Posterior cingulate gyrus (tissue), 11 donors: Measurements from ENCODE around the gene BOLA1.
"Not testable (repeated sequence)": the region's sequence is repeated elsewhere in the genome, so short reads cannot be mapped to it uniquely, and the experiment has no call there.

Source experiments
- DNase-seq, 10 donors: peaks; one replicate each; pipeline versions ENCODE4 v3.0.0 to v3.0.0-alpha.2; 2020 to 2021; ENCODE audit warnings: mixed read lengths in 3 of 10
- intact Hi-C: fragments of 100-400 bp; cut with DNase I; formaldehyde crosslinking; loops from one replicate; pipeline ENCODE4 v1.15.1; 2023

BOLA1 gene

DNA sequence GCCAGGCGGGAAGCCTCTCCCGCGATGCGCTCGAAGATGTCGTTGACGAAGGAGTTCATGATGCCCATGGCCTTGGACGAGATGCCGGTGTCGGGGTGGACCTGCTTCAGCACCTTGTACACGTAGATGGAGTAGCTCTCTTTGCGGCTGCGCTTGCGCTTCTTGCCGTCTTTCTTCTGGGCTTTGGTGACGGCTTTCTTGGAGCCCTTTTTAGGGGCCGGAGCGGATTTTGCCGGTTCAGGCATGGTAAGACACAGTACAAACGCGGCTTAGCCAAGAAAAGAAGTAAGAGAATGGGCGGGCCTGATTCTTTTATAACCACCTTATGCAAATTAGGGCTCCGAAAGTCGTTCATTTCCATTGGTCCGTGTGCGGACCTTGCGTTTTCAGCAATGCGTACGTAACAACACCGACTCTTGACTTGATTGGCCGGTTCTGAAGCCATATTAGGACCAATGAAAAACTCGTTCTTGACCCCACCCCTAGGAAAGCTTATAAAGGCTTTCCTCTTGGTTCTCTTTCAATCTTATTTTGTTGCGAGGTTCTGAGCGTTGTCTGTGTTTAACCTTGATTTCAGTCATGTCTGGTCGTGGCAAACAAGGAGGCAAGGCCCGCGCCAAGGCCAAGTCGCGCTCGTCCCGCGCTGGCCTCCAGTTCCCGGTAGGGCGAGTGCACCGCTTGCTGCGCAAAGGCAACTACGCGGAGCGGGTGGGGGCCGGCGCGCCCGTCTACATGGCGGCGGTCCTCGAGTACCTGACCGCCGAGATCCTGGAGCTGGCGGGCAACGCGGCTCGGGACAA, 12.8 kb upstream of the BOLA1 start:
- intact Hi-C loops, result no loop called here
- DNase-seq, result peak; percentile 74 to 98 (median 84)

DNA sequence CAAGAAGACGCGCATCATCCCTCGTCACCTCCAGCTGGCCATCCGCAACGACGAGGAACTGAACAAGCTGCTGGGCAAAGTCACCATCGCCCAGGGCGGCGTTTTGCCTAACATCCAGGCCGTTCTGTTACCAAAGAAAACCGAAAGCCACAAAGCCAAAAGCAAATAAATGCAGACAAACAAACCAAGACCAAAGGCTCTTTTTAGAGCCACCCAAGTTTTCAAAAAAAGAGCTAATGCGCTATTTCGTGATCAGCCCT, 12.2 kb upstream of the BOLA1 start:
- intact Hi-C loops, result not testable (repeated sequence)

DNA sequence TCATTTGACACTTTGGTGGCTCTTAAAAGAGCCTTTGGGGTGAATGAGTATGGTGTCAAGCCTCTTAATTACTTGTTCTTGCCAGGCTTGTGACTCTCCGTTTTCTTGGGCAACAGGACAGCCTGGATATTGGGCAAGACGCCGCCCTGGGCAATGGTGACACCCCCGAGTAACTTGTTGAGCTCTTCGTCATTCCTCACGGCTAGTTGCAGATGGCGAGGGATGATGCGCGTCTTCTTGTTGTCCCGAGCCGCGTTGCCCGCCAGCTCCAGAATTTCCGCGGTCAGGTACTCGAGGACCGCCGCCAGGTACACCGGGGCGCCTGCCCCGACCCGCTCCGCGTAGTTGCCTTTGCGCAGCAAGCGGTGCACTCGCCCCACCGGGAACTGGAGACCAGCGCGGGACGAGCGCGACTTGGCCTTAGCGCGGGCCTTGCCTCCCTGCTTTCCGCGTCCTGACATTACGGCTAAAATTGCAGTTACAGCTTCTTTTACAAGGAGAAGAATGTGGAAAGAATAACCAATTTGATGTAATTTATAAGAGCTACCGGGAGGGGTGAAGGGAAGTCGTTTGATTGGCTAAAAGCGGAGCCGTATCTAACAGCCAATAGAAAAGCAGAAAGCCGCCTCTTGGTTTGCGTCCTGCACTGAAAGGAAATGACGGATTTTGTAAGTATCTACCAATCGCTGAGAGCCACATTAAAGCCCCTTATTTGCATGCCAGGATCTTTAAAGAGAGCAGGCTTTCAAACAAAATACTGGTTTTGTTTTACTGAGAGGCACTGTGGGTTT, 11.7 kb upstream of the BOLA1 start:
- peak; percentile 38 to 95 (median 74) for DNase-seq

More for the DNA sequence above, 12.2 kb upstream of the BOLA1 start:
- DNase-seq, result not testable (repeated sequence)

DNA sequence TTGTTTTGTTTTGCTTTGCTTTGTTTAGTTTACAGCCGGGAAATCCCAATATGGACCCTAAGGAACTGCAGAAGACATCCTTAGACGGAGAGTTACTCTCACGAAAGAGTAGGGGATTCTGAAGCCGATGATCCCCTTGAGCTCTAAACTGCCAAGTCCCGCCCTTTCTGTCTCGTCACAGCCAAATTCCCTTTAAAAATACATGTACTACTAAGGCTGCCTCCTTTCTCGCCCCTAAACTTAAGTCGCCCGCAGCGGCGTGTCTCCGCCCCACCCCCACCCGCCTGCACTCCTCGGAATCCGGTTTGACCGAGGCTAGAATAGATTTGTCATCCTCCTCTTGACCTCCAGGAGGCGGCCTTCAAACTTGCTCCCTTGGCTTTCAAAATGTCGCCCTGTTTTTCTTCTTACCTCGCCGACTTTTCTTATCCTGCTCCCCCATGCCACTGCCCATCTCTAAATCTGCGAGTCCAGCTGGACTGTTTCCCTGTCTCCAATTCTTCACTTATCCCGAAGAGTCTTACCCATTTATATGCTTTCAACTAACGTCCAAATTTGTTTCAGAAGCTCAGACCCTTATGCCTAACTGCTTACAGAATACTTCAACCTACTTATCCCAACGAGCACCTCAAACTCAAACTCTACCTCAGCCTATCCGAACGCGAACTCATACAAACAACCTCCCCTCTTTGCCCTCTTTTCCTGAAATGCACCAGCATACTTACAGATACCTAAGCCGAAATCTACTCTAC, 10.9 kb upstream of the BOLA1 start:
- intact Hi-C loops, result no loop called here
- DNase-seq, result peak in 9 of 10 donors; percentile 31 to 88 (median 61)

More for the DNA sequence above, 11.7 kb upstream of the BOLA1 start:
- intact Hi-C loops, result no loop called here

GRCh38 chr1:149888999-149889289, 10.4 kb upstream of the BOLA1 start:
- no peak for DNase-seq
- intact Hi-C loops, result loop anchor here (1.0 kb wide), 1 partner anchor 10 kb away; the partner anchor contains the start of gene BOLA1

GRCh38 chr1:149896575-149896974, 2.8 kb upstream of the BOLA1 start:
- intact Hi-C loops, result loop anchor here (5.0 kb wide), 1 partner anchor 36 kb away; no protein-coding TSS in a partner anchor
- no peak for DNase-seq

- intact Hi-C loops, result no loop called here
- no peak for DNase-seq
These were observed 4.6 kb downstream of the BOLA1 start for GRCh38 chr1:149903836-149904491.

DNA sequence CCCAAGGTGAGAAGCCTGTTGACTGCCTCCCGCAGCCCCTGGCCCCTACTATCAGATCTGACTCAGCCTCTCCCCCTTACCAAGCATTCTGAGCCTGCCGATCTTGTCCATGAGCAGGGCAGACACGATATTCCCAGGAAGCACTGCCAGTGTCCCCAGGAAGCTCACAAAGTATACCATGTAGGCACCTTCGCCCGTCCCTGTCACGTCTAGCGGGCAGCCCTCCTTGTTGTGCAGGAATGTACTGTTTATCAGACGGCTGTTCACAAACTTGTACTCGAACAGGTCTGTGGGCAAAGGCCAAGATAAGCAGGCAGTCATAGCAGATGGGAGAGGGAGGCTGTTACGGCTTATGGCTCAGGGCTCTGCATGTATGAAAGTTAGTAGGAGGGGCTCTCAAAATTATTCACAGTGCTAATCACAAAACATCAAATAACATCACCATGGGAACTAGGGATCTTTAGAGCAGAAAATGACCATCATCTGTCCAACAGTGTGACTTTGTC, 7.3 kb downstream of the BOLA1 start:
- intact Hi-C loops, result no loop called here

GRCh38 chr1:149914545-149914944, 15.2 kb downstream of the BOLA1 start:
- intact Hi-C loops, result no loop called here
- DNase-seq, result no peak

More for the DNA sequence above, 7.3 kb downstream of the BOLA1 start:
- no peak for DNase-seq

- intact Hi-C loops, result no loop called here
- DNase-seq, result no peak
These were observed 16.2 kb downstream of the BOLA1 start for GRCh38 chr1:149915429-149916192.

DNA sequence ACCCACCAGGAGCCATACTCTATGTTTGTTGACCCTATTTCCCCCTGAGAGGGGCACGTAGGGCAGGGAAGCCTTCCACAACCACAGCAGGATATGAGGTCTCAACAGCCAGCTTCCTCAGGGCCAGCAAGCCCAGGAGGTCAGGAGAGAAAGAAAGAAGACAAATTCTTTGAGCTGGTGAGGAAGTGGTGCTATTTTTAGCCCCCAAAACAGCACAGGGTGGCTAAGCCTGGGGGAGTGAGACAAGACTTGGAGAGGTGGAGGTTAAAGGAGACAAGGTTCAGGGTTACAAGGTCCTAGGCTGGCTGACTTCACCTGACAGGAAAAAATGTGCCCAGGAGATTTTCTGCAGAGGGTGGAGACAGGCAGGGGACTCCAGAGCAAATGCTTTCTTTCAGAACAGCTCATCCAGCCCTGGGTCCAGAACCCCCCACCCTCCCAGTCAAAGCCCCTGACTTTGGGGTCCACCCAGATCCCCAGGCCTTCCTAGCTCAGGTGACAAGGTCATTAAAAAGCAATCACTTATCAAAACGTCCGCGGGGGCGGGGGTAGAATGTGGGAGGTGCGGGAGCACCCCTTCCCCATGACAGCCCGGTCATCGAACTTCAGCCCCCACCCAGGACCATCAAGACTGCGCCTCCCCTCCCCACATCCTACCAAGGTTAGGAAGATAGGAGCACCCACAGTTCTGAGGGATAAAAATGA, 17.0 kb downstream of the BOLA1 start:
- intact Hi-C loops, result no loop called here
- DNase-seq, result no peak

- no peak for DNase-seq
- intact Hi-C loops, result no loop called here
These were observed 17.5 kb downstream of the BOLA1 start for GRCh38 chr1:149916898-149917252.

DNA sequence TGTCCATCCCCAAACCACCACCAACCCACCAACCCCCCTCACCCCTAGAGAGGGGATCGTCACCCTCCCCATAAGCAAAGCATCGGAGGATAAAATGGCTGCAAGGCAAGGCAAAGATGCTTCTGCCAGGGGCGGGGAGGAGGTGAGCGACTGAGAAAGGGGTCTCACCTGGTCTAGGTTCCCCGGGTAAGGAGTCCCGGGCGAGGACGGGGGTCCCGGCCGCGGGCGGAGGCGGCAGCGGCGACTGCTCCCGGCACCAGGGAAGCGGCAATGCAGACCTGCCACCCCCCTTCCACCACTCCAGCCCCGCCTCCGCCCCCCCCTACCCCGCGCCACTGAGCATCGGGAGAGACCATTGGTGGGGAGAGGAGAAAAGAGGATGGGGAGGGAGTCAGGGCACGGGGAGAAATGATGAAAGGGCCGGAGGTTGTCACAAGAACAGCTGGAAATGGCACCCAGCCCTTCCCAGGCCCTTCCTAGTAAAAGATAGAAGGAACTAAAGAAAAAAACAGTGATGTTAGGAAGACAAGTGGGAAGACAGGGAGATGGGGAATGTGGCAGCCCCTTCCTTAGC, 18.3 kb downstream of the BOLA1 start, which contains the start of gene SV2A:
Gene SV2A, minus strand, starts transcription at position 274 of the 574 bp plus-strand sequence. CDS start 4,004 bp downstream, outside the sequence.
- intact Hi-C loops, result no loop called here
- peak; percentile 56 to 94 (median 76) for DNase-seq

DNA sequence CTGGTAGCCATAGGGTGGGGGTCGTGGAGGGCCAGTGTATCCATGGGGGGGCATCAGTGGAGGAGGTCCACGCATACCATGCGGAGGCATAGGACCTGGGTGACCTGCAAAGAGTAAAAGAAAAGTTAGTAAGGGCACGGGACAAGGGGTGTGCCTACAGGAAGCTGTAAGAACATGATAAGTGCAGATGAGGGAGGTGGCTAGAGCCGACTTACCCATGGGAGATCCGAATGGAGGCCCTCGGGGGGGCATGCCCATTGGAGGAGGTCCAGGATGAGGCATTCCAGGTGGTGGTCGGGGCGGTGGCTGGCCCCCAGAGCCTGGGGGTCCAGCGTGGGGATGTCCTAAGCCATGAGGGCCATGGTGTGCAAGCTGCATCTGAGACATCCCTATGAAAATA, 24.3 kb downstream of the BOLA1 start:
- intact Hi-C loops, result no loop called here
- DNase-seq, result peak in 1 of 10 donors; percentile 76

DNA sequence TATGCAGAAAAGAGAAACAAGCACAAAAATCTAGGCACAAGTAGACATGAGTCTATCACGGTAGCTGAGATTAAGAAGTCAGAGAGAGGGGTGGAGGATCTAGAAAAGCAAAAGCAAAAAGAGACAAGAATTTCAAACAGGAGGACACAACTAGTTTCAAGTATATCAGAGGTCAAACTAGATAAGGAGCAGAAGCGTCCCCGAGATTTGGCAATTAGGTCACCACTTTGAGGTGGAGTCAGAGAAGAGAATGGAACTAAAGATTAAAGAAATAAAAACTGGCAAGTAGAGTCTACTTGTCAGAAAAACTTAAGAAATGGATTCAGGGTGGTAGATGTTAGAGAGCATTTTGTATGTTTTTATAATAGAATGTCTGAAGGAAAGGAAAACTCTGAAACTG, 26.0 kb downstream of the BOLA1 start:
- DNase-seq, result no peak
- intact Hi-C loops, result no loop called here

DNA sequence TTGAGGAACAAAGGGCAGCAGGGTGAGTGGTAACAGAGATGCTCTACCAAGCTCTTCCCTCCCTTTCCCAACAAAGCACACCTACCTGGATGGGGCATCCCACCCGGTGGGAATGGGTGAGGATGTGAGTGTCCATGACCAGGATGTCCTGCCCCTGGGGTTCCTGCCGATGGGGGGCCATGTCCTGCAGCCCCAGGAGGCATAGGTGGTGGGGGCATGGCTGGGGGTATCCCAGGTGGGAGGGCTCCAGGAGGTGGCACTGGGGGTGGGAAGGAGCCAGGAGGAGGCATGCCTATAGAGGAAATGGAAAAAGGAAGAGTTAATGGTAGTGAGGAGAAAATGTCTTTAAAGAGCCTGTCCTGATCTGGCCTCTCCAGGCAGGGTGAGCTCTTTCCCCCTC, 26.4 kb downstream of the BOLA1 start:
- no peak for DNase-seq
- intact Hi-C loops, result no loop called here

GRCh38 chr1:149926296-149926695, 26.9 kb downstream of the BOLA1 start:
- DNase-seq, result no peak
- intact Hi-C loops, result no loop called here

DNA sequence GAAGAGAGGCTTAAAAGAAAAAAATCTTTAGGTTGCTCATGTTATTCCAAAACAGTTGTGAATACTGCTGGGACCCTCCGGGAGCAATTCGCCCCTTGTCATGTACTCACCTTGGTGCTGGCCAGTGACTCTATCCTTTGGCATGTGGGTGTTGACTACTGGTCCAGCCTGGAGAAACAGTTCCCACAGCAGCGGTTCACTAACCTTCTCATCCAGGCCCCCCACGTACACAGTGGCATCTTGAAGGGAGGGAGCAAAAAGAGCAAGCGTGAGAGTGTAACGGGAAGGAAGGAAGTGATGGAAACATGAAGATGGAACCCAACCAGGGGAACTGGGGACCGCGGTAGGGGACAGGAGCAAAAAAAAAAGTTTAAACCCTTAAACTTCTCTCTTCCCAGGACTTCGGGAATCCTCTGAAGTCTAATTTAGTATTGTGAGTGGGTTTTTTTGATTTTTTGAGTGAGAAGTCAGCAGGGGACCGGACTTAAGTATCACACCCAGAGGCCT, 27.7 kb downstream of the BOLA1 start:
- DNase-seq, result no peak
- intact Hi-C loops, result no loop called here
